HK-2 (cell line): Measurements from ENCODE around the gene GLRA1.

Source experiments
- DNase-seq: peaks from one replicate; pipeline ENCODE4 v3.0.0-alpha.2; 2018; ENCODE audit not compliant: unreplicated experiment

The GLRA1 gene

GRCh38 chr5:151772846-151773561 is 151.6 kb downstream of the GLRA1 start:
- peak; percentile 28 for DNase-seq
